NCI-H748 treated with DMSO at 0.1 percent for 48 hours (cell line): ENCODE results near the gene TAF4.
A peak's percentile ranks its signal among the peaks of the same experiment; 100 is the strongest.
"Not testable (repeated sequence)": the region's sequence is repeated elsewhere in the genome, so short reads cannot be mapped to it uniquely, and the experiment has no call there.

Source experiments
- DNase-seq: peaks from one replicate; lab custom pipeline; 2025; lab: John Stamatoyannopoulos, UW

Gene TAF4

GRCh38 chr20:62065674-62066338 lies at the start of gene TAF4:
TSS of gene TAF4 (minus strand) at chr20:62065881. CDS start at chr20:62065810, 71 bp downstream.
- DNase-seq: peak; percentile 23

GRCh38 chr20:62114894-62115293 lies 49.2 kb upstream of the TAF4 start:
- DNase-seq: no peak

GRCh38 chr20:62112368-62112767 lies 46.7 kb upstream of the TAF4 start:
- no peak for DNase-seq

- DNase-seq: no peak
Measured at GRCh38 chr20:62111148-62111547, 45.5 kb upstream of the TAF4 start.

GRCh38 chr20:62105592-62105991 lies 39.9 kb upstream of the TAF4 start:
- no peak for DNase-seq

- DNase-seq: no peak
Measured at GRCh38 chr20:62104791-62105345, 39.2 kb upstream of the TAF4 start.

- DNase-seq: no peak
Measured at GRCh38 chr20:62104234-62104789, 38.6 kb upstream of the TAF4 start.

GRCh38 chr20:62103508-62104233 lies 38.0 kb upstream of the TAF4 start:
- no peak for DNase-seq

- DNase-seq: no peak
Measured at GRCh38 chr20:62101078-62101477, 35.4 kb upstream of the TAF4 start.

- no peak for DNase-seq
Measured at GRCh38 chr20:62097881-62098407, 32.3 kb upstream of the TAF4 start.

- no peak for DNase-seq
Measured at GRCh38 chr20:62096421-62097380, 31.0 kb upstream of the TAF4 start.

- DNase-seq: no peak
Measured at GRCh38 chr20:62089393-62089792, 23.7 kb upstream of the TAF4 start.

GRCh38 chr20:62088258-62089127 lies 22.8 kb upstream of the TAF4 start:
- no peak for DNase-seq

GRCh38 chr20:62087632-62088031 lies 22.0 kb upstream of the TAF4 start:
- DNase-seq: no peak

- DNase-seq: no peak
Measured at GRCh38 chr20:62087227-62087626, 21.5 kb upstream of the TAF4 start.

- no peak for DNase-seq
Measured at GRCh38 chr20:62085206-62085605, 19.5 kb upstream of the TAF4 start.

- not testable (repeated sequence) for DNase-seq
Measured at GRCh38 chr20:62084224-62084623, 18.5 kb upstream of the TAF4 start.

GRCh38 chr20:62083312-62083711 lies 17.6 kb upstream of the TAF4 start:
- DNase-seq: no peak

- no peak for DNase-seq
Measured at GRCh38 chr20:62080249-62080990, 14.7 kb upstream of the TAF4 start.

- DNase-seq: no peak
Measured at GRCh38 chr20:62079166-62079565, 13.5 kb upstream of the TAF4 start.
